ENCODE results near the gene PLCH1. TPM values are rescaled to one million over a fixed set of nuclear protein-coding genes. Genes with fewer than 3 reads are reported as not detected.

PLCH1 gene
- total RNA-seq, 3 donors from 2014 or later = 4.2 to 13.2 (median 10.2) TPM

GRCh38 chr3:155496206-155496605, 248.7 kb downstream of the PLCH1 start:
- Histone ChIP-seq H3K9me3 (no peaks in the 10 kb centered on the region), H3K4me3 (no peak overlapping the region), H3K4me1 (ENCODE audit: low read depth) (no peaks in the 10 kb centered on the region), H3K36me3 (ENCODE audit: low read depth) (no peaks in the 10 kb centered on the region)
- DNase-seq = no peak
- no peak for ATAC-seq
- intact Hi-C loops (cut with DNase I, micrococcal nuclease) = no loop called here
- no peak for TF ChIP-seq CTCF (IDR thresholded peaks at IDR 0.05)

- ATAC-seq (no peak), DNase-seq (no peak)
- no peak for TF ChIP-seq CTCF (IDR thresholded peaks at IDR 0.05)
- no peak overlapping the region for H3K4me3 ChIP-seq
- H3K36me3 ChIP-seq (ENCODE audit: low read depth) = no peaks in the 10 kb centered on the region
- no peaks in the 10 kb centered on the region for H3K4me1 ChIP-seq (ENCODE audit: low read depth)
- intact Hi-C loops (cut with DNase I, micrococcal nuclease) = no loop called here
- H3K9me3 ChIP-seq = no peaks in the 10 kb centered on the region
Measured at GRCh38 chr3:155495387-155495786, 249.5 kb downstream of the PLCH1 start.

GRCh38 chr3:155494332-155494731, 250.5 kb downstream of the PLCH1 start:
- DNase-seq (no peak), ATAC-seq (no peak)
- intact Hi-C loops (cut with DNase I, micrococcal nuclease) = no loop called here
- Histone ChIP-seq H3K36me3 (ENCODE audit: low read depth) (no peaks in the 10 kb centered on the region), H3K9me3 (no peaks in the 10 kb centered on the region), H3K4me3 (no peak overlapping the region), H3K4me1 (ENCODE audit: low read depth) (no peaks in the 10 kb centered on the region)
- TF ChIP-seq CTCF (IDR thresholded peaks at IDR 0.05) = no peak

- intact Hi-C loops (cut with DNase I, micrococcal nuclease) = no loop called here
- Histone ChIP-seq H3K4me3 (no peak overlapping the region), H3K9me3 (no peaks in the 10 kb centered on the region), H3K36me3 (ENCODE audit: low read depth) (no peaks in the 10 kb centered on the region), H3K4me1 (ENCODE audit: low read depth) (no peaks in the 10 kb centered on the region)
- TF ChIP-seq CTCF (IDR thresholded peaks at IDR 0.05) = no peak
- ATAC-seq = no peak
- DNase-seq = no peak
Measured at GRCh38 chr3:155492841-155493240, 252.0 kb downstream of the PLCH1 start.

- Histone ChIP-seq H3K36me3 (ENCODE audit: low read depth) (no peaks in the 10 kb centered on the region), H3K4me3 (no peak overlapping the region), H3K4me1 (ENCODE audit: low read depth) (no peaks in the 10 kb centered on the region), H3K9me3 (no peaks in the 10 kb centered on the region)
- ATAC-seq = no peak
- no peak for TF ChIP-seq CTCF (IDR thresholded peaks at IDR 0.05)
- DNase-seq = no peak
- intact Hi-C loops (cut with DNase I, micrococcal nuclease) = no loop called here
Measured at GRCh38 chr3:155491696-155492095, 253.2 kb downstream of the PLCH1 start.

GRCh38 chr3:155488671-155489070, 256.2 kb downstream of the PLCH1 start:
- TF ChIP-seq CTCF (IDR thresholded peaks at IDR 0.05) = no peak
- no peak overlapping the region for H3K4me3 ChIP-seq
- intact Hi-C loops (cut with DNase I, micrococcal nuclease) = no loop called here
- ATAC-seq (no peak), DNase-seq (no peak)
- no peaks in the 10 kb centered on the region for H3K9me3 ChIP-seq
- H3K36me3 ChIP-seq (ENCODE audit: low read depth) = no peaks in the 10 kb centered on the region
- H3K4me1 ChIP-seq (ENCODE audit: low read depth) = no peaks in the 10 kb centered on the region

All from mucosa of descending colon (tissue), 3 donors.